Nucleus accumbens (tissue), 56 donors: Measurements from ENCODE around the gene TXNDC17.
"Not testable (repeated sequence)": the region's sequence is repeated elsewhere in the genome, so short reads cannot be mapped to it uniquely, and the experiment has no call there.

Source experiments
- DNase-seq, 56 donors: peaks; one replicate each; lab custom pipeline; 2025; lab: John Stamatoyannopoulos, UW

TXNDC17 gene

GRCh38 chr17:6640536-6641246, at the start of gene TXNDC17, which contains the start of gene KIAA0753:
Gene TXNDC17, plus strand, starts transcription at chr17:6641060. Its CDS starts 23 bp downstream, at chr17:6641083.
Gene KIAA0753, minus strand, starts transcription at chr17:6640711. Its CDS starts 5,608 bp downstream, at chr17:6635103.
- DNase-seq: peak in 55 of 56 donors; percentile 44 to 98 (median 85)

GRCh38 chr17:6591599-6592158, 49.2 kb upstream of the TXNDC17 start:
- DNase-seq: no peak

GRCh38 chr17:6592173-6592572, 48.7 kb upstream of the TXNDC17 start:
- no peak for DNase-seq

DNA sequence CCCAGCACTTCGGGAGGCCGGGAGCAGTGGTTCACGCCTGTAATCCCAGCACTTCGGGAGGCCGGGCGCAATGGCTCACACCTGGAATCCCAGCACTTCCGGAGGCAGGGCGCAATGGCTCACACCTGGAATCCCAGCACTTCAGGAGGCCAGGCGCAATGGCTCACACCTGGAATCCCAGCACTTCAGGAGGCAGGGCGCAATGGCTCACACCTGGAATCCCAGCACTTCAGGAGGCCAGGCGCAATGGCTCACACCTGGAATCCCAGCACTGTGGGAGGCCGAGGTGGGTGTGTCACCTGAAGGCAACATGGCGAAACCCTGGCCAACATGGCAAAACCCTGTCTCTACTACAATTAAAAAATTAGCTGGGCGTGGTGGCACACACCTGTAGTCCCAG, 47.5 kb upstream of the TXNDC17 start:
- not testable (repeated sequence) for DNase-seq

DNA sequence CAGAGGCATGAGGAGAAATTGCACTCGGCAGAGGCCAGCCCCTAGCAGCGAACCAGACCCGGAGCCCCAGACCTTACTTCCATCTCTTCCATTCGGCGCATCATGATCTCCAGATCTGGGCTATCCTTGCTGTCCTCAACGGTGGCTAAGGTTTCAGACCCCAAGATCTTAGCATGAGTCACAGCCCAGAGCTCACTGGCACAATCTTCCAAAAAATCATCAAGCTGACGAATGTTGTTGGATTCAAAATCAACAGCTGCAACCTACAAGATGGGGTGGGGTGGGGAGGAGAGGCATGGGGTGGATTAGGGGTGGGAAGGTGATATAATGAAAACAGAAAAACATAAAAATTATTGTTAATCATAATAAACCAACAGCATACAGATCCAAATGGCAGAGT, 44.8 kb upstream of the TXNDC17 start:
- no peak for DNase-seq

- no peak for DNase-seq
Measured at GRCh38 chr17:6596511-6596910, 44.3 kb upstream of the TXNDC17 start.

GRCh38 chr17:6596941-6597340, 43.9 kb upstream of the TXNDC17 start:
- no peak for DNase-seq

- no peak for DNase-seq
Measured at GRCh38 chr17:6597727-6598126, 43.1 kb upstream of the TXNDC17 start.

GRCh38 chr17:6599364-6599763, 41.5 kb upstream of the TXNDC17 start:
- DNase-seq: no peak

- no peak for DNase-seq
Measured at GRCh38 chr17:6602141-6602540, 38.7 kb upstream of the TXNDC17 start.

GRCh38 chr17:6603744-6604325, 37.0 kb upstream of the TXNDC17 start:
- DNase-seq: peak in 4 of 56 donors; percentile 3 to 25 (median 10)

DNA sequence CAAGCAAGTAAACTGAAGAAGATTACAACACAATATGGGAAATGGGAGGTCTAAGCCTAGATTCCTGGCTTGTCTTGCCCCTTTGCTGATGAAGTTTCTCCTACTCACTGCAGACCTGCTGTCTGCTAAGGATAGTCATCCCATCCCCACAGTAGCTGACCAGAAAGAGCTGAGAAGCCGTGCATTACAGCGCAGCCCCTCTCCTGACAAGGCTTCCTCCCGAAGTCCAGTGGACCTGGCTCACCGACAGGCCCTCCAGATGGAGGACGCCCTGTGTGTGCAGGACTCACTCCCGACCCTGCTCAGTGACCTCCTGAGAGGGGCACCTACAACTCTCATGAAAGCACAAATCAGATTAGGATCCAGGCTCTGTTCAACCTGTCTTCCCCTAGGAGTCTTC, 35.7 kb upstream of the TXNDC17 start:
- DNase-seq: no peak

GRCh38 chr17:6608321-6608720, 32.5 kb upstream of the TXNDC17 start:
- DNase-seq: peak in 1 of 56 donors; percentile 5

GRCh38 chr17:6610011-6610410, 30.8 kb upstream of the TXNDC17 start:
- no peak for DNase-seq

DNA sequence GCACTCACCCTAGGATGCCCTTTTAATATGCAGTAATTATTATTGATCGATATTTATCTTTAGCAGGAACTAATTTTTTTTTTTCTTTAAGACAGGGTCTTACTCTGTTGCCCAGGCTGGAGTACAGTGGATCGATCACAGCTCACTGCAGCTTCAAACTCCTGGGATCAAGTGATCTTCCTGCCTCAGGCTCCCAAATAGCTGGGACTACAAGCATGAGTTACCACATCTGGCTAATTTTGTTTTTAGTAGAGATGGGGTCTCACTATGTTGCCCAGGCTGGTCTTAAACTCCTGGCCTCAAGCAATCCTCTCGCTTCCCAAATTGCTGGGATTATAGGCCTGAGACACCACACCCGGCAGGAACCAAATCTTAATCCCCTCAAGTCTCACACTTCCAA, 29.6 kb upstream of the TXNDC17 start:
- no peak for DNase-seq

DNA sequence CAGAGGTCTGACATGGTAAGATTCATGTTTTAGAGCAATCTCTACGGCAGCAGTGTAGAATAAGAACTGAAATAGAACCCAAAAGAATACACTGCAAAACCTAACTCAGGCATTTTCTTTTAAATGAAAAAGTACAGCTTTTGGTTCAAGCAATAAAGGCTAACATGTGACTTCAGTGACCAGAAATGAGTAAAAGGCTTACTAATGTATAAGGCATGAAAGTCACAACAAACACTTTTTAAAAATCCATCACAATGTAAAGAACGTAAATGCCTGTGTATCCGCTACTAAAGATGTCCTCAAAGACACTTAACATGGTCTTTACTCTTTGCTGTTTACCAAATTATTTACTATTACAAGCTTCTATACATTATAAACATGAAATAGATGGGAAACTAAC, 16.9 kb upstream of the TXNDC17 start:
- no peak for DNase-seq

GRCh38 chr17:6626616-6627015, 14.2 kb upstream of the TXNDC17 start:
- no peak for DNase-seq

GRCh38 chr17:6627019-6627418, 13.8 kb upstream of the TXNDC17 start:
- DNase-seq: no peak

- no peak for DNase-seq
Measured at GRCh38 chr17:6630390-6630789, 10.5 kb upstream of the TXNDC17 start.

- DNase-seq: no peak
Measured at GRCh38 chr17:6632530-6632929, 8.3 kb upstream of the TXNDC17 start.

DNA sequence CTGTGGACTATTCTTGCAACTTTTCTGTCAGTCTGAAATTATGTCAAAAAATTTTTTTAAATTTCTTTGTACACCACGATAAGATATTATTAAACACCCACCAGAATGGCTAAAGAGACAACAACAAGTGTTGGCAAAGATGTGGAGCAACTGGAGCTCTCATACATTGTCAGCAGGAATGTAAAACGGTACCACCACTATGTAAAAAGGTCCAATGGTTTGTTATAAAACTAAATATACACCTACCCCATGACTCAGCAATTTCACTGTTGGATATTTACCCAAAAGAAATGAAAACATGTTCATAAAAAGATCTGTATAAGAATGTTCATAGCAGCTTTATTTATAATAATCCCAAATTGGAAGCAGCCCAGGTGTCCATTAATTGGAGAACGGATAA, 7.6 kb upstream of the TXNDC17 start:
- no peak for DNase-seq

DNA sequence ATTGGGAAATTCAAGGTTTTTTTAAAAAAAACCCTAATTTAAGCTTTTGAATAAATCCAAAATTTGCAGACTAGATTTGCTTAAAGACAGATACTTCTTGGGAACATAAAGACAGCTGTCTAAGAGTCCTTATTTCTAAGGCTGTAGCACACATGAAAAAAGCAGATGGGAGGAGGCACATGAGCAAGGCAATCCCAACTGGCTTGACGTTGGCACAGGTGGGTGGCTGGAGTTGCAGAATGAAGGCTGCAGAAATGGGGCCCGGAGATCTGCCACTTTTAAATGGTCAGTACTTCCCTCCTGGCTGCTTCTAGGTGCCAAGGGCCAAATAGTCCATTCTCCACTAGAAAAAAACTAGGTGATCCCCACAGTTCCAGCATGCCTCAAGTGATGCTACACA, 4.8 kb upstream of the TXNDC17 start:
- no peak for DNase-seq
